ENCODE measurements around the gene OTULIN.

GRCh38 chr5:14684757-14685156, 20.2 kb downstream of the OTULIN start:
- TF ChIP-seq GATA2 (CRISPR knock-in tag; IDR thresholded peaks at IDR 0.05) (no peak), TEAD4 (IDR thresholded peaks at IDR 0.05; ENCODE audit: borderline replicate concordance, insufficient read depth) (no peak), CTCF (IDR thresholded peaks at IDR 0.05) (no peak), FOSL2 (IDR thresholded peaks at IDR 0.05; ENCODE audit: borderline replicate concordance, low read depth) (no peak), CHD2 (IDR thresholded peaks at IDR 0.05; ENCODE audit: low read length, partially characterized antibody) (no peak), YY1 (IDR thresholded peaks at IDR 0.05; ENCODE audit: low read depth) (no peak), USF1 (IDR thresholded peaks at IDR 0.05; ENCODE audit: borderline replicate concordance, low read depth) (no peak), ELF1 (IDR thresholded peaks at IDR 0.05) (no peak)

Measured in SK-N-SH (cell line).